ENCODE data around the gene PKIG.

PKIG gene

DNA sequence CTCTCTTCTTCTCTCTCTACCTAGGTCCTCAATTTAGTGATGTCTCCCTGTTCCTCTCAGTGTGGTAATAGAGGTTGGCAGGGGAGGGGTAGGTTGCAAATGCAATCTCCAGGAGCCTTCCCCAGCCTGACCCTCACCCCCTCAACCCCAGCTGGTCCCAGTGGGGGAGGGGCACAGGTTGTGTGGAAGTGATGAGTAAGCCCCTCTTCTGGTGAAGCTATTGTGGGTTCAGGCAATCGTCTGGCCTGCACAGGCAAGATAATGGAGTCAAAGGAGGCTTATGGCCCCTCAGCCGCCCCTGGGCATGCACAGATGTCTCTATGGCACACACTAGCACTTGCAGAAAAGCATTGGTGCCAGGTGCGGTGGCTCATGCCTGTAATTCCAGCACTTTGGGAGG, 79.9 kb downstream of the PKIG start:
- no peak for DNase-seq (ENCODE audit: low read depth)

DNA sequence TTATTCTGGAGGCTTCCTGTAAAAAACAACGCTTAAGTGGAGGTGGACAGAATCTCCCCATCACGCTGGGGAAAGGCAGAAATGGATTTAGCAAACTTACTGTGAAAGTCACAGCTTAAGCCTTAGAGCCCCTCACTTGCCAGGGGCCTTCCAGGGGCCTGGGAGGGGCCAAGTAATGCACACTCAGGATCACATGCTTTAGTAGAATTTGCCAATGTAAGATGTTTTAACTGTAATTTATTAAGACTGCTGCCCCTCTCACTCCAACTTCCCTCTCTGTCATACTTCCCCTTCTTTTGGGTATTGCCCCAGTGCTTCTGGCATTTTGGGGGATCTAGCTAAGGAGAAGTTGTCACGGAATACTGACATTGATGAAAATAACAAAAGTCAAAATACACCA, 81.8 kb downstream of the PKIG start:
- DNase-seq (ENCODE audit: low read depth): no peak

DNA sequence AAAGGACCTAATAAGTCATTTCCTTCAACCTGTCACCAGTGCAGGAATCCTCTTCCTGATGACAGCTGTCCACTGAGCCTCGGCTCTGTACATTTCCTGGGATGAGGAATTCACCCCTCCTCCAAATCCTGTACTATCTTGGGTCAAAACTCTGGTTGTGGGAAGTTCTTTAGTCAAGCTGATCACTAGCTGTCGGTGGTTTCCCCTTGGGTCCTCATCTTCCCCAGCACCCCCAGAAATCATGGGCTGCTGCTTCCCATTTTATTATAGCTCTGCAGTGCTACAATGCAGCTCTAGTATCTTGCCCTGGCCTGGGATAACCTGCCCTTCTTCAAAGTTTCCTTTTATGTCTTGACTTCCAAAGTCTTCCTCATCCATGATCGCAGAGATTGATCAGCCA, 83.7 kb downstream of the PKIG start:
- DNase-seq (ENCODE audit: low read depth): no peak

Measured in activated T-cell treated with anti-CD3 and anti-CD28 coated beads for 48 hours (primary cell).